NB4 (cell line): ENCODE measurements around the gene KDM1B.

Source experiments
- CTCF ChIP-seq: IDR thresholded peaks from one replicate; pipeline ENCODE4 v1.5.1; 2012; ENCODE audit warnings: low read depth, low read length
- MAX ChIP-seq: IDR thresholded peaks from 2 replicates; pipeline ENCODE4 v1.6.1; 2011; ENCODE audit warnings: low read depth, low read length
- POLR2A ChIP-seq: IDR thresholded peaks from 2 replicates; pipeline ENCODE4 v1.6.1; 2011; ENCODE audit warnings: mild to moderate bottlenecking; ENCODE audit not compliant: insufficient read length; ENCODE audit errors: extremely low read depth

GRCh38 chr6:18161431-18161830 is 6.2 kb downstream of the KDM1B start:
- TF ChIP-seq CTCF: no peak
- no peak for TF ChIP-seq POLR2A
- no peak for TF ChIP-seq MAX
